Fibroblast of villous mesenchyme (primary cell): ENCODE results near the gene NACA. TPM values are rescaled to one million over a fixed set of nuclear protein-coding genes. Genes with fewer than 3 reads are reported as not detected.

ENCODE experiments used
- DNase-seq: peaks from one replicate; pipeline ENCODE4 v3.0.0-alpha.2; 2010; ENCODE audit warnings: low read depth
- H3K4me3 ChIP-seq: 2 replicates; pipeline ENCODE4 v1.5.1; 2011; ENCODE audit warnings: low read depth, mild to moderate bottlenecking, low read length
- CTCF ChIP-seq: IDR thresholded peaks from 2 replicates; pipeline ENCODE4 v1.5.1; 2012; ENCODE audit warnings: low read depth, mild to moderate bottlenecking, low read length; ENCODE audit not compliant: insufficient read depth
- small RNA-seq: library from RNA; depleted of rRNA; stranded (forward); fragments of <200 nt; gene quantifications from one replicate; pipeline ENCODE3, GENCODE V24; 2012
- total RNA-seq: library from RNA; depleted of rRNA; stranded (reverse); fragments of >200 nt; gene quantifications from 2 replicates; pipeline ENCODE4 v1.2.3, GENCODE V29; 2012

NACA gene
- total RNA-seq, 1 donor: 656 TPM

DNA sequence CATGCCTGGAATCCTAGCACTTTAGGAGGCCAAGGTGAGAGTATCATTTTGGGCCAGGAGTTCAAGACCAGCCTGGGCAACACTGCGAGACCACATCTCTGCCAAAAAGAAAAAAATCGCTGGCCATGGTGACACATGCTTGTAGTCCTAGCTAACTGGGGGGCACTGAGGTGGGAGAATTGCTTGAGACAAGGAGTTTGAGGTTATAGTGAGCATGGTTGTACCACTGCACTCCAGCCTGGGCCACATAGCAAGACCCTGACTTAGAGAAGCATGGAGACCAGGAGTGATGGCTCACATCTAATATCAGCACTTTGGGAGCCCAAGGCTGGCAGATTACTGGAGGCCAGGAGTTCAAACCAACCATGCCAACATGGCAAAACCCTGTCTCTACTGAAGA is 46.2 kb downstream of the NACA start:
- no peak for DNase-seq

GRCh38 chr12:56677680-56678079 is 47.4 kb downstream of the NACA start:
- no peak for TF ChIP-seq CTCF
- DNase-seq: no peak
- no peak overlapping the region for H3K4me3 ChIP-seq

More for the DNA sequence above, 46.2 kb downstream of the NACA start:
- TF ChIP-seq CTCF: no peak
- H3K4me3 ChIP-seq: no peak overlapping the region

DNA sequence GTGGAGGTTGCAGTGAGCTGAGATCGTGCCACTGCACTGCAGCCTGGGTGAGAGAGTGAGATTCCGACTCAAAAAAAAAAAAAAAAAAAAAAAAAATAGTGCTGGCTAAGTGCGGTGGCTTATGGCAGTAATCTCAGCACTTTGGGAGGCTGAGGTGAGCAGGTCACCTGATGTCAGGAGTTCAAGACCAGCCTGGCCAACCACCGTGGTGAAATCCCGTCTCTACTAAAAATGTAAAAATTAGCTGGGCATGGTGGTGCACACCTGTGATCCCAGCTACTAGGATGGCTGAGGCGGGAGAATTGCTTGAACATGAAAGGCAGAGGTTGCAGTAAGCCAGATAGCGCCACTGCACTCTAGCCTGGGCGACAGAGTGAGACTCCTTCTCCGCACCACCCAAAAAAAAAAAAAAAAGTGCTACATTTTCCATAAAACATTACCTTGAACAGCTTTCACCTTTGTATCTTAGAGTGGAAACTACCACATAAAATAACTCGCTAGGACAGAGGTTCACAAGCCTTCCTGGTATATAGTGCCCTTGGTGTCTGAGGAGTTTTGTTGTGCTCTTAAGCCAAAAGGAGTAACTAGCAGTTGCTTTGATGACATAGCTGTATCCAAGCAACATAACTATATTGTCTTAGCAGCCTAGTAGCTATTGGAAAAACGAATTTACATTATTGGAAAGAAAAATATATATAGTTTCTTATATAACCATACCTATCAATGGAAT is 48.1 kb downstream of the NACA start:
- no peak for DNase-seq
- no peak overlapping the region for H3K4me3 ChIP-seq
- no peak for TF ChIP-seq CTCF

GRCh38 chr12:56671608-56672007 is 53.5 kb downstream of the NACA start:
- H3K4me3 ChIP-seq: no peak overlapping the region
- TF ChIP-seq CTCF: no peak
- DNase-seq: no peak

GRCh38 chr12:56670836-56671235 is 54.3 kb downstream of the NACA start:
- no peak for DNase-seq
- H3K4me3 ChIP-seq: no peak overlapping the region
- TF ChIP-seq CTCF: no peak

- DNase-seq: no peak
- no peak for TF ChIP-seq CTCF
- H3K4me3 ChIP-seq: no peak overlapping the region
These were observed 57.0 kb downstream of the NACA start for GRCh38 chr12:56668197-56668457.

Small RNA genes lying within 50 kb of the gene (small RNA-seq; reads per million reads assigned to genes)
- not detected for gene RN7SL809P

Other genes with a start within 250 kb of the NACA start
- gene GLS2, start 237.1 kb downstream of the NACA start, total RNA-seq: under 0.01 TPM in 1 of 2 replicates, not detected in the other
- gene RBMS2, start 203.5 kb downstream of the NACA start, total RNA-seq: 21.9 and 32.8 TPM in 2 replicates
- gene BAZ2A, start 95.0 kb downstream of the NACA start, total RNA-seq: 44.8 and 57.9 TPM in 2 replicates
- gene ATP5F1B, start 79.3 kb downstream of the NACA start, total RNA-seq: 339 and 449 TPM in 2 replicates
- gene PTGES3, start 37.0 kb downstream of the NACA start, total RNA-seq: 62.5 and 96.7 TPM in 2 replicates
- 6.4 and 10.8 TPM in 2 replicates for gene PRIM1, start 27.0 kb upstream of the NACA start, total RNA-seq
- gene HSD17B6, start 38.0 kb upstream of the NACA start, total RNA-seq: 3.5 and 4.2 TPM in 2 replicates
- not detected in 2 replicates for gene SDR9C7, start 209.1 kb upstream of the NACA start, total RNA-seq
- under 0.01 TPM in 2 replicates for gene RDH16, start 232.3 kb upstream of the NACA start, total RNA-seq